Cardiac muscle cell (in vitro differentiated cells and primary cell): ENCODE results near the gene DPP9. TPM values are rescaled to one million over a fixed set of nuclear protein-coding genes. Genes with fewer than 3 reads are reported as not detected.
A peak's percentile ranks its signal among the peaks of the same experiment; 100 is the strongest.

ENCODE experiments used
- DNase-seq, 2 donors: peaks; one replicate each; pipeline versions ENCODE4 v3.0.0 to v3.0.0-alpha.2; 2010 to 2017; ENCODE audit warnings: low read depth in 1 of 2, low spot score in 1 of 2
- H3K27ac ChIP-seq: fragments of 200-600 bp; sonication (generic); 2 replicates; pipeline ENCODE4 v1.5.1; 2016
- H3K27me3 ChIP-seq: fragments of 200-600 bp; sonication (generic); 2 replicates; pipeline ENCODE4 v1.6.0; 2016; ENCODE audit warnings: control low read depth
- H3K36me3 ChIP-seq: fragments of 200-600 bp; sonication (generic); 2 replicates; pipeline ENCODE4 v1.5.1; 2016; ENCODE audit warnings: control low read depth
- H3K4me1 ChIP-seq: fragments of 200-600 bp; sonication (generic); 2 replicates; pipeline ENCODE4 v1.8.1; 2017; ENCODE audit warnings: low read depth, mild to moderate bottlenecking, mixed run types
- H3K4me3 ChIP-seq: fragments of 200-600 bp; sonication (generic); 2 replicates; pipeline ENCODE4 v1.5.1; 2016; ENCODE audit warnings: mild to moderate bottlenecking
- H3K9me3 ChIP-seq: fragments of 200-600 bp; sonication (generic); 2 replicates; pipeline ENCODE4 v1.5.1; 2017; ENCODE audit warnings: low read depth, mild to moderate bottlenecking, control low read depth
- polyA plus RNA-seq: library from polyadenylated mRNA; unstranded; fragments of >200 nt; fragmentation: Nextera tagmentation; extraction: Ambion mirVana; gene quantifications from 2 replicates; pipeline ENCODE4 v1.2.1, GENCODE V29; 2016
- total RNA-seq: library from RNA; depleted of rRNA; stranded (reverse); fragments of >200 nt; gene quantifications from 2 replicates; pipeline ENCODE4 v1.2.3, GENCODE V29; 2016
- TF ChIP-seq, protein P1 (sequence below): IDR thresholded peaks from 2 replicates; pipeline ENCODE4 v1.5.1; 2012; ENCODE audit warnings: low read depth, mild to moderate bottlenecking, low read length

The DPP9 gene
- total and polyA plus RNA-seq, 2 experiments from 2014 or later, result 25.4 to 50.4 TPM

DNA sequence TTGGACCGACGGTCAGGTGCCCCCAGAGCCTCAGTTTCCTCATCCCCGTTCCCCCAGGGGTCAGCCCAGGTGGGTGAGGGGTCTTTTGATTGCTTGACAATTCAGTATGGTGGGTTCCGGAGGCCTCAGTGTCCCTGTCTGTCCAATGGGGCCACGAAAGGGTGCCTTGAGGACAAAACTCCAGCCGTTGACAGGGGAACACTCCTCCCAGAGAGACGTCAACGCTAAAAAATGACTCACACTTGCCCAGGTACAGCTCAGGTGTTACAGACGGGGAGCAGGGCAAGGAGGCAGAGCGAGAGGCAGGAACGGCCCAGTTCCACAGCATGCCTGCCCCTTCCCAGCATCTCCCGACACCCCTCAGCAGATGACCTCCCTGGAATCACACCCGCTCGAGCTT is 82.5 kb downstream of the DPP9 start:
- H3K27ac ChIP-seq, result no peak overlapping the region
- H3K9me3 ChIP-seq, result no peaks in the 10 kb centered on the region
- no peaks in the 10 kb centered on the region for H3K36me3 ChIP-seq
- no peaks in the 10 kb centered on the region for H3K27me3 ChIP-seq
- H3K4me1 ChIP-seq, result no peaks in the 10 kb centered on the region
- TF ChIP-seq, protein P1, sequence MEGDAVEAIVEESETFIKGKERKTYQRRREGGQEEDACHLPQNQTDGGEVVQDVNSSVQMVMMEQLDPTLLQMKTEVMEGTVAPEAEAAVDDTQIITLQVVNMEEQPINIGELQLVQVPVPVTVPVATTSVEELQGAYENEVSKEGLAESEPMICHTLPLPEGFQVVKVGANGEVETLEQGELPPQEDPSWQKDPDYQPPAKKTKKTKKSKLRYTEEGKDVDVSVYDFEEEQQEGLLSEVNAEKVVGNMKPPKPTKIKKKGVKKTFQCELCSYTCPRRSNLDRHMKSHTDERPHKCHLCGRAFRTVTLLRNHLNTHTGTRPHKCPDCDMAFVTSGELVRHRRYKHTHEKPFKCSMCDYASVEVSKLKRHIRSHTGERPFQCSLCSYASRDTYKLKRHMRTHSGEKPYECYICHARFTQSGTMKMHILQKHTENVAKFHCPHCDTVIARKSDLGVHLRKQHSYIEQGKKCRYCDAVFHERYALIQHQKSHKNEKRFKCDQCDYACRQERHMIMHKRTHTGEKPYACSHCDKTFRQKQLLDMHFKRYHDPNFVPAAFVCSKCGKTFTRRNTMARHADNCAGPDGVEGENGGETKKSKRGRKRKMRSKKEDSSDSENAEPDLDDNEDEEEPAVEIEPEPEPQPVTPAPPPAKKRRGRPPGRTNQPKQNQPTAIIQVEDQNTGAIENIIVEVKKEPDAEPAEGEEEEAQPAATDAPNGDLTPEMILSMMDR, result no peak
- H3K4me3 ChIP-seq, result no peak overlapping the region
- DNase-seq, result no peak

DNA sequence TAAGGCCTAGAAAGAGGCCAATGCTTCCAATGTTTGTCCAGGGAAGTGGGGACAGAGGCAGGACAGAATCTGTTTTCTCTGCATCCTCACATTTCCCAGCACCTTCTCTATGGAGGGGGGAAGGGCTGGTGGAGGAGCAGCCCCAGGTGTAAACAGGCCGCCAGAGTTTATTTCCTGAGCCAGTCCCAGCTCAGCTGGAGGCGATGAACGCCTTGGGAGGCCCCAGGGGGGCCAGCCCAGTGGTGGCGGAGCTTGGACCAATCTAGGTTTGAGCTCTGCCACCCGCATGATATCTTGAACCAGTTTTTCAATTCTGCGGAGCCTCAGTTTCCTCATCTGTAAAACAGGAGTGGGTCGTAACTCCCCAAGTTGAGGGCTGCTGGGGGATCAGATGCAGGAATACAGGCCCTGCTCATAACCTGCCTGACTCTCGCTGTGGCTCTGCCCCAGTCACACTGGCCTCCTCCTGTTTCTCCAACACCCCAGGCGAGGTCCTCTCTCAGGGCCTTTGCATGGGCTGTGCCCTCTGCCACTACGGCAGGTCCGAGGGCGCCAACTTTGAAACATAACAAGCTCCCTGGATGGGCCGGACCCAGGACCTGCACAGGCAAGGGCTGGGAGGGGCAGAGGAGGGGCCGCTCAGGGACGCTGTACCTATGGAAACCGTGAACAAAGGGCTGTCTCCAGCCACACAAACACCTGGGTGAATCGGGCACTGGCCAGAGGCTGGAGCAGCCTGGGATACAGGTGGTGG is 83.2 kb downstream of the DPP9 start:
- peaks cover 6% of the 10 kb centered on the region for H3K4me1 ChIP-seq
- TF ChIP-seq, protein P1, result no peak

DNA sequence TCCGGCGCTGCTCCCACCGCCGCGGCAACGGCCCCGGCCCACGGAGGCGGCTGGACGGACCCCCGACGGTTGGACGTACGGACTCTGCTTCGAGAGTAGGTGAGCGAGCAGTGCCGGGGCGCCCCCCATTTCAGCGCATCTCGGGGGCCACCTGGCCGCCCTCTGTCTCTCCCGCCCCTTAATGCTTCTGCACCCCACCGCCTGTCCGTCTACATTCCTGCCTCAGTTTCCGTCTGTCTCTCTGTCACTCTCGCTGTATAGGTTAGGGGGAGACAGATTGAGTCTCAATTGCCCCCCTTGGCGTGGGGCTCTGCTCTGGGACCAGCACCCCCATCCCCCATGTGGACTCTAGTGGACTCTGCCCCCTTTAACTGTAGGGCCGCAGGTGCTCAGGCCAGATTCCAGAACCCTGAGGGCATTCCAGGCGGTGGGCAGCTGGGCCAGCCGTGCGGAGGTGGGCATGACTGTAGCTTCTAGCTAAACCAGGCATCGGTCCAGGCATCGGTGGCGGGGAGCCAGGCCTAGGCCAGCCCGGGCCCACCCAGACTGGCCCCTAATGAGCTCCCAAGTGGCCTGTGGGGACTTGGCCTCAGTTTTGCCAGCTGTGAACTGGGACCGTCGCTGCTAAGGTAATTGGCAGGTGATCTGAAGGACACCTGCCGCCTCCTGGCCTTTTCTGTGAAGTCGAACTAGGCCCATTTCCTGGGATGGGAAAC is 84.0 kb downstream of the DPP9 start:
- no peak for DNase-seq
- Histone ChIP-seq H3K27ac (no peak overlapping the region), H3K27me3 (no peaks in the 10 kb centered on the region), H3K36me3 (no peaks in the 10 kb centered on the region), H3K4me1 (peaks cover 6% of the 10 kb centered on the region), H3K4me3 (peak overlapping the region; percentile 61), H3K9me3 (no peaks in the 10 kb centered on the region)
- TF ChIP-seq, protein P1, result no peak

More for the DNA sequence above, 83.2 kb downstream of the DPP9 start:
- Histone ChIP-seq H3K27ac (no peak overlapping the region), H3K27me3 (no peaks in the 10 kb centered on the region), H3K4me3 (peak overlapping the region; percentile 61), H3K36me3 (no peaks in the 10 kb centered on the region), H3K9me3 (no peaks in the 10 kb centered on the region)
- DNase-seq, result no peak

DNA sequence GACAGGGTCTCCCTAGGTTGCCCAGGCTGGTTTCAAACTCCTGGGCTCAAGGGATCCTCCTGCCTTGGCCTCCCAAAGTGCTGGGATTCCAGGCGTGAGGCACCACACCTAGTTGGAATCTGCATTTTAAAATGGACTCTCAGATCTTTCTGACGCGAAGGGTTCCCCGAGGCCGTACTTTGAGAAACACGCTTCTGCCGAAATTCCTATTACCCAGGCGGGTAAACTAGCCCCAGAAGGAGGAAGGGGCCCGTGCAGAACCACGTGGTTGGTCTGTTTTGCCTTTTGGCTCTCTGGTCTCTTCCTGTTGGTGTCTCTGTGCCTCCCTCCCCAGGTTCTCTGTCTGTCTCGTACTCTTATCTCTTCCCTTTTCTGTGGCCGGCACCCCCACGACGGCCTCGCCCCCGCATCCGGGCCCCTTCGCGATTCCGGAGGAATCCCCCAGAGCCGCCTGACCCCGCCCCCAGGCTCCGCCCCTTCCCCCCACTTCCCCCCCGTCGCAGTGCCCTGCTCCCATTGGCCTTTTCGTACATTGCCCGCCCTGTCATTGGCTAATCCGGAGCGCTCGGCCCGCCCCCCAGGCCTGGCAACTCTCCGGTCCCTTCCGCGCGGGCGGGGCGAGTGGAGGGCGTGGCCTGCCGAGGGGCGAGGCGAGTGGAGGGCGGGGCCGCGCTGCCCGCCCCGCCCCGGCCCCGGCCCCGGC is 84.7 kb downstream of the DPP9 start, which contains the start of gene TNFAIP8L1:
Gene TNFAIP8L1 (plus strand): TSS at position 689 of the 703 bp plus-strand sequence. CDS start 12,354 bp downstream, outside the sequence.
- H3K27me3 ChIP-seq, result no peaks in the 10 kb centered on the region
- TF ChIP-seq, protein P1, result no peak
- H3K4me1 ChIP-seq, result peaks cover 6% of the 10 kb centered on the region
- H3K27ac ChIP-seq, result peak within 1 kb of the TSS; percentile 33
- H3K9me3 ChIP-seq, result no peaks in the 10 kb centered on the region
- H3K36me3 ChIP-seq, result no peaks in the 10 kb centered on the region
- peak within 1 kb of the TSS; percentile 61 for H3K4me3 ChIP-seq
- peak; percentile 98 to 99 for DNase-seq

DNA sequence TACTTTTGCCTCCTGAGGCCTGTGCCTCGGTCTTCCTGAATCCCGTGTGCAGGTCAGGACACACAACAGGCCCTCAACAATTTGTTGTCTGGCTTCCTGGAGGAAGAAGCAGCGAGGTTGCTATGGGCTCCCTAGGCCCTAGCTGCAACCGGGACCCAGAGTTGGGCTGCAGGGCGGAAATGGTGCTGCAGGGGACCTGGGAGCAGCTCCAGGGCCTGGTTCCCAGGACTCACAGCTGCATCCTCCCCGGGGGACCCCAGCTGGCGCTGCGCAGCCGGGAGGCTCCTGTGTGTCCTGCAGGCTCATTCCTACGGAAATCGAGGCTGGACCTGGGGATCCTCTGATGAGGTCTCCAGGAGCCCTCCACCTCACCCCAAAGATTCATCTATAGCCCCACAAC is 85.3 kb downstream of the DPP9 start:
- Histone ChIP-seq H3K27ac (no peak overlapping the region), H3K4me1 (peaks cover 6% of the 10 kb centered on the region), H3K27me3 (no peaks in the 10 kb centered on the region), H3K36me3 (no peaks in the 10 kb centered on the region), H3K9me3 (no peaks in the 10 kb centered on the region), H3K4me3 (no peak overlapping the region)
- TF ChIP-seq, protein P1, result no peak
- peak in 1 of 2 donors; percentile 41 for DNase-seq
